Measurements from ENCODE around the gene GON7.

DNA sequence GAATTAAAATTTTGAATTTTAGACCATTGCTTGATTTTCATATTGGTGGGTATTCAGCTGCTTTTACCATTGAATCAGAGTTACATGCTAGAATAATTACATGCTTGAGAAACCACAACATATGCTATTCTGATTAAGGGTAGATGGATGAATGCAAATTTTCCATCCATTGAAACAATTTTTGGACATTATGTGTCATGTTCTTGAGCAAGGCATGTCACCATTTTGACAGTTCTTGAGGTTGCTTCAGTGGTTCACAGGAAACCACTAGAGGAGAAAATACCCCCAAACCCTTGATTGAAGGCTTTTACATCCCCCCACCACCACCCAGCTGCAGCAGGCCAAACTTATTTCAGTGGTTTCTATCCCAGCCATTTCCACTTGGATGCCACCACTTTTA lies 13.6 kb upstream of the GON7 start:
- TF ChIP-seq, protein P1, sequence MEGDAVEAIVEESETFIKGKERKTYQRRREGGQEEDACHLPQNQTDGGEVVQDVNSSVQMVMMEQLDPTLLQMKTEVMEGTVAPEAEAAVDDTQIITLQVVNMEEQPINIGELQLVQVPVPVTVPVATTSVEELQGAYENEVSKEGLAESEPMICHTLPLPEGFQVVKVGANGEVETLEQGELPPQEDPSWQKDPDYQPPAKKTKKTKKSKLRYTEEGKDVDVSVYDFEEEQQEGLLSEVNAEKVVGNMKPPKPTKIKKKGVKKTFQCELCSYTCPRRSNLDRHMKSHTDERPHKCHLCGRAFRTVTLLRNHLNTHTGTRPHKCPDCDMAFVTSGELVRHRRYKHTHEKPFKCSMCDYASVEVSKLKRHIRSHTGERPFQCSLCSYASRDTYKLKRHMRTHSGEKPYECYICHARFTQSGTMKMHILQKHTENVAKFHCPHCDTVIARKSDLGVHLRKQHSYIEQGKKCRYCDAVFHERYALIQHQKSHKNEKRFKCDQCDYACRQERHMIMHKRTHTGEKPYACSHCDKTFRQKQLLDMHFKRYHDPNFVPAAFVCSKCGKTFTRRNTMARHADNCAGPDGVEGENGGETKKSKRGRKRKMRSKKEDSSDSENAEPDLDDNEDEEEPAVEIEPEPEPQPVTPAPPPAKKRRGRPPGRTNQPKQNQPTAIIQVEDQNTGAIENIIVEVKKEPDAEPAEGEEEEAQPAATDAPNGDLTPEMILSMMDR (IDR thresholded peaks at IDR 0.05; ENCODE audit: control extremely low read depth in 1 of 3, insufficient read depth in 1 of 3, low read depth in 1 of 3, low read length in 3 of 3): no peak
- no peak for TF ChIP-seq EP300 (IDR thresholded peaks at IDR 0.05; ENCODE audit: borderline replicate concordance in 1 of 2, low read depth in 2 of 2, low read length in 2 of 2)
